ENCODE data around the gene RPL36. TPM values are rescaled to one million over a fixed set of nuclear protein-coding genes. Genes with fewer than 3 reads are reported as not detected.
A peak's percentile ranks its signal among the peaks of the same experiment; 100 is the strongest.
"Not testable (repeated sequence)": the region's sequence is repeated elsewhere in the genome, so short reads cannot be mapped to it uniquely, and the experiment has no call there.

The RPL36 gene
- total RNA-seq, 1 donor from 2014 or later = 262 TPM

DNA sequence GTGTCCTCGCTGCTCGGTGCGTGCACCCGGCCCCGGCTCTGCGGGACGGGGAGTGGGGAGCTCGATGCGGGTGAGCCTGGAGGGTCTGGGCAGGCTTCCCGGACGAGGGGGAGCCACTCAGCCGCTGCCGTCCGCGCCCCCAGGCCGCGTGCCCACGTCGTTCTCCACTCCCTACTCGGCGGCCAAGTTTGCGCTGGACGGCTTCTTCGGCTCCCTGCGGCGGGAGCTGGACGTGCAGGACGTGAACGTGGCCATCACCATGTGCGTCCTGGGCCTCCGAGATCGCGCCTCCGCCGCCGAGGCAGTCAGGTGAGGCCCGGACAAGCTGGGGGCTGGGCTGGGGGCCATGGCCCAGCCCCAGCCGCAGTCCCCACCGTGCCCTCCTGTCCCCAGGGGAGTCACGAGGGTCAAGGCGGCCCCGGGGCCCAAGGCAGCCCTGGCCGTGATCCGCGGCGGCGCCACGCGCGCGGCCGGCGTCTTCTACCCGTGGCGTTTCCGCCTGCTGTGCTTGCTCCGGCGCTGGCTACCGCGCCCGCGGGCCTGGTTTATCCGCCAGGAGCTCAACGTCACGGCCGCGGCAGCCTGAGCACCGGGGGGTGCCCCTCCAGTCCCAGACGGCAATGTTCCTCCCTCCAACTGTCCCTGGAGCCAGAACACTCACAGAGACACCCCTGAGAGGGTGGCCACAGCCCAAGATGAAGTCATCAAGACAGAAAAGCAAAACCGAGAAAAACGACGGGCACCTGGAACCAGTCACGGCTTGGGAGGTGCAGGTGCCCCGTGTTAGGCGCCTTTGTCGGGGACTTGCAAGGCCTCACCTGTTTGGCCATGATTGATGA, 2.5 kb upstream of the RPL36 start:
- DNase-seq (ENCODE audit: low spot score in 2 of 2) (no peak), FAIRE-seq (no peak)

DNA sequence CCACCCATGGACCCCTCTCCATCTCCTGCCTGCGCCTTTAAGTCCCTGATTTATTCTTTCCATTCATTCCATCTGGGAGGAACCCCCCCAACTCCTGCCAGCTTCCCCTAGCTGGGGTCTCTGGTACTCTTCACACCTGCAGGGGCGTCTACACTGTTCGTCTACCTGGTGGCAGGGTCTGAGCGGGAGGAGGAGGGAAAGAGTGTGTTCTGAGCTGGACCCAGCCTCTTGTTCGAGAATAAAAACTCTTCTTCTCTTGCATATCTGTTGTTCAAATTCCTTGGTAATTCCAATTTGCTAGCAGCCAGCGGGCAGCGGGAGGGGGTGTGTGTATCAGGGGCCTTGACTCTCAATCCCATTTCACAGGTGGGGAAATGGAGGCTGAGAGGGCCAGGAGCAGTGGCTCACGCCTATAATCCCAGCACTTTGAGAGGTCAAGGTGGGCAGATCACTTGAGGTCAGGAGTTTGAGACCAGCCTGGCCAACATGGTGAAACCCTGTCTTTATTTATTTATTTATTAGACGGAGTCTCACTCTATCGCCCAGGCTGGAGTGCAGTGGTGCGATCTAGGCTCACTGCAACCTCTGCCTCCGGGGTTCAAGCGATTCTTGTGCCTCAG, 1.7 kb upstream of the RPL36 start:
- FAIRE-seq; DNase-seq (ENCODE audit: low spot score in 2 of 2): not testable (repeated sequence)

DNA sequence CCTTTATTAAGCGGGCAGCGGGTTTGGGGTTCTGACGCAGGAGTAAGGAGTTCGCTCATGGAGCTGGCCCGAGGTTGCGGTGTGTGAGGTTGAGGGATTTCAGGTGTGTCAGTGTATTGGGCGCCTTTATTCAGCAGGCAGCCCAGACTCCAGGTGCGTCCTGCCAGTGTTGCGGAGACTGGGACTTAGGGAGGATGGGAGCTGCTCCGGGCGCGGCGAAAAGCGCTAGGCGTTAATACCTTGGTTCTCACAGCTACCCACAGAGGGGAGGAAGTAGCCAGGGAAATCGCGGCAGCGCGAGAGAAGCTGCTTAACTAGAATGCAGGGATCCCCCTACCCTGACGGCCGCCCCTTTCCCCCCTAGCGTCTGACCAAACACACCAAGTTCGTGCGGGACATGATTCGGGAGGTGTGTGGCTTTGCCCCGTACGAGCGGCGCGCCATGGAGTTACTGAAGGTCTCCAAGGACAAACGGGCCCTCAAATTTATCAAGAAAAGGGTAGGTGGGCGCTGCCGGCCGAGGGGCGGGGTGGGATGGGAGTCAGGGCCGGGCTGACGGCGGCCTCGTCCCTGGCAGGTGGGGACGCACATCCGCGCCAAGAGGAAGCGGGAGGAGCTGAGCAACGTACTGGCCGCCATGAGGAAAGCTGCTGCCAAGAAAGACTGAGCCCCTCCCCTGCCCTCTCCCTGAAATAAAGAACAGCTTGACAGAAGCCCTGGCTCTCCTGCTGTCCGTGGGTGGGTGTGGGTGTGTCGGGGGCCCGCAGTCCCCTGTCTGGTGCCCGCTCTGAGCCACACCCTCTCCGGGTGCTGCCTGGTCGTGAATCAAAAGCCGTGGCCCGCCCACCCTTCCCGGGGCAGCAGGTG, 1.1 kb downstream of the RPL36 start:
- no peak for FAIRE-seq
- DNase-seq (ENCODE audit: low spot score in 2 of 2) = peak in 1 of 2 donors; percentile 72

DNA sequence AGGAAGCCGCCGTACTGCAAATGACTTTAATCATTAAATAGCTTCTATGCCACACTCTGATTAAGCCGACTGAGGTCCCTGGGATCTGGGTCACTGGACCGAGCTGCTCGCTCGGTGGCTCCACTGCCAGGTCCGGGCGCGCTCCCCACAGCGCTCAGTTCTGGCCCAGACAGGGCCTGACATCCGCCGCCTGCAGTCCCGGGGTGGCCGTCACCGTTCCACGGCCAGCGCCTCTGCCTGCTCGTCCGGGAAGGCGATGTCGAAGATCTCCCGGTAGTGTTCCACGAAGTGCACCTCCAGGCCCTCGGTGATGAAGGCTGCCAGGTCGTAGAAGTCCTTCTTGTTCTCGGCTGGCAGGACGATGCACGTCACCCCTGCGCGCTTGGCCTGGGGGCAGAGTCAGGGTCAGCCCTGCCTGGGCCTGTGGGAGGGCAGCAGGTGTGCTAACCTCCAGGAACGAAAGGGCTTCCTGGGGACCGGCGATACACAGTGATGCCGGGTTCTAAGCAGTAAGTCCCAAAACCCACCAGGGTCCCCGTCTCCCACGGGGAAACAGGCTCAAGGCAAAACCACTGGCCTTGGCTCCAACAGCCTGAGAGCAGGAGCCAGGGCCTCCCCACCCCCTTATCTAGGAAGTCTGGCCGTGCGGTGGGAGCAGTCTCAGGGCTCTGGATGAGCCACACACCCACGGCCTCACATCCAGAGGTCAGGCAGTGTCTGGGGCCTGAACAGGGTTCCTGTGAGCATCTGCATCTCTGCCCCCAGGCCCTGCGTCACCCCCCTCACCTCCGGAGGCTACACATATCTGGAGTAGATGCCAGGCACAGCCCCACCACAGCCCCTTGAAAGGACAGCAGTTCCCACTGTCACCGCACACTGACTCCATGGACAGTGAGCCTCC, 2.0 kb downstream of the RPL36 start:
- no peak for DNase-seq (ENCODE audit: low spot score in 2 of 2)
- FAIRE-seq = no peak

DNA sequence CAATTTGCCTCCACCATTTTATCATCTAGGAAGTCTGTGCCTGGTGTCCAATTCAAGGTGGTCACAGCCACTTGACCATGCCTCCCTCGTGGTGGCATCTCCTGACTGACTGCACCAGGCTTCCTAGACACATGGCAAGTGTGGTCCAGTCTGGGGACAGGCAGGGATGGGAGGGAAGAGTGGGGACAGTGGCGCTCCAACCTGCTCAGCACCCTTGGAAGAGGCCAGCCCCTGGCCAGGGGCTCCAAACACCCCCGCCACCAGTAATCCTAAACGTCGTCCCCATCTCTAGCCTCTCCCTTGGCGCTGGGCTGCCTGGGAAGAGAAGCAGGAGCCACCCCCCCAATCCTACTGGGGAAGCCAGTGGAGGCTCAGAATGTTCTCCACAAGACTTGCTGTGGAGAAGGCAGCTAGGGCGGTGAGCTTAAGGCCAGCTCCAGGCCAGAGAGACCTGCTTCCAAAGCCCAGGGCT, 2.7 kb downstream of the RPL36 start:
- DNase-seq (ENCODE audit: low spot score in 2 of 2) = no peak
- FAIRE-seq = no peak

DNA sequence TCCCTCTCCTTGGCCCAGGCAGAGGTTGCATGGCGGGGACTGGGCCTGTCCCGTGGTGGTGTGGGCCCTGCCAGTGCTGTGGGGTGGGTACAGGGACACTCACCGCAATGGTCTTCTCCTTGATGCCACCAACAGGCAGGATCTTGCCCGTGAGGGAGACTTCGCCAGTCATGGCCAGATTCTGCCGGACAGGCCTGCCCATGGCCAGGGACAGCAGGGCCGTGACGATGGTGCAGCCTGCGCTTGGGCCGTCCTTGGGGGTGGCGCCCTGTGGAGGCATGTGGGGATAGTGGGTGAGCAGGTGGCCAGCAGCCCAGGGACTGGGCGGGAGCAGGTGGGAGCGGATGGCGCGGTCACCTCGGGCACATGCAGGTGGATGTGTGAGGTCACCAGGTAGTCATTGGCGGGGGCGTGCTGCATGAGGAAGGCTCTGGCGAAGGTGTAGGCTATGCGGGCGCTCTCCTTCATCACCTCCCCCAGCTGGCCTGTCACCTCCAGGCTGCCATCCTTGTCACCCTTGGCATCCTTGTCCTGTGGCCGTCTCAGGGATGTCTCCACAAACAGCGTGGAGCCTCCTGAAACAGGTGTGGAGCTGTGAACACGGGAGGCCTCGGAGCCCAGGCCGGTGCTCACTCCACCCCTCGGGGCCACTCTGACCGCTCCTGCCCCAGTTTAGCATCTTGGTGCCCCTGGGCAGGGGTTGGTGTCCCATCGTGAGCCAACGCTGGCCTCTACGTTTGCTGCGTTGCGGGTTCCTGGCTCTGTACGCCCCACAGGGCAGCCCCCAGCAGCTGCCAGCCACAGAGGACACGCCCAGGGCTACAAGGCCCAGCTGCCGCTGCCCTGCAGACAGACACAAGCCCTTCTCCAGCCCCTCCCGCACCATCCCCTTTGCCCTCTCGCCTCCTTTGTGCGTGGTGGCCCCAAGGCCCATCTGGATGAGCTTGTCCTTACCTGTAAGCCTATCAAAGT, 3.4 kb downstream of the RPL36 start:
- DNase-seq (ENCODE audit: low spot score in 2 of 2) = no peak
- no peak for FAIRE-seq

DNA sequence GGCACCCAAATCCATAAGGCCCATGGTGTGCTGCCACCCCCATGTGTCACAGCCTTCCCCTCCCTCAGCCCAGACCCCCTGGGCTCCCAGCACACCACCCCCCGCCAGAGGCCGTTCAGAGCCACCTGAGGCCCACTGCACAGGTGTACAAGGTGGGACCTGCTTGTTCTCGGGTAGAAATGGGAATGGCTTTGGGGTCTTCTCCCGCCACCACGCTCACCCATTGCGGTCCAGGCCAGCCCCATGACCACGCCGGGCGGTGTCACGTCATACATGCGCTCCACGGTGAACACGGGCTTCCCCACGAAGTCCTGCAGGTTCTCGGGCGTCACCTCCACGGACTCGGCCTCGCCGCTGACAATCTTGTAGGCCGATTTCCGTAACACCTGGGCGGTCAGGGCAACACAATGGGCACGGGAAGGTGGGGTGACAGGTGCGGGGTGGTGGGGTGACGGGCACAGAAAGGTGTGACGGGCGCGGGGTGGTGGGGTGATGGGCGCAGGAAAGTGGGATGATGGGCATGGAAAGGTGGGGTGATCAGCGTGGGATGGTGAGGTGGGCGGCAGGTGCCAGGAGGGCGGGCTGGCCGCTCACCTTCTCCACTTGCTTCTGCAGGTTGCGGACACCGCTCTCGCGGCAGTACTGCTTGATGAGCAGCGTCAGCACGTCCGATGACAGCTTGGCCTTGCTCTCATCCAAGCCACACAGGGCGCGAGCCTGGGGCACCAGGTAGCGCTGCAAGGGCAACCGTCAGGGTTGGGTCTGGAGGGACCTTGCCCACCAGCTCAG, 4.3 kb downstream of the RPL36 start:
- DNase-seq (ENCODE audit: low spot score in 2 of 2) (no peak), FAIRE-seq (no peak)

DNA sequence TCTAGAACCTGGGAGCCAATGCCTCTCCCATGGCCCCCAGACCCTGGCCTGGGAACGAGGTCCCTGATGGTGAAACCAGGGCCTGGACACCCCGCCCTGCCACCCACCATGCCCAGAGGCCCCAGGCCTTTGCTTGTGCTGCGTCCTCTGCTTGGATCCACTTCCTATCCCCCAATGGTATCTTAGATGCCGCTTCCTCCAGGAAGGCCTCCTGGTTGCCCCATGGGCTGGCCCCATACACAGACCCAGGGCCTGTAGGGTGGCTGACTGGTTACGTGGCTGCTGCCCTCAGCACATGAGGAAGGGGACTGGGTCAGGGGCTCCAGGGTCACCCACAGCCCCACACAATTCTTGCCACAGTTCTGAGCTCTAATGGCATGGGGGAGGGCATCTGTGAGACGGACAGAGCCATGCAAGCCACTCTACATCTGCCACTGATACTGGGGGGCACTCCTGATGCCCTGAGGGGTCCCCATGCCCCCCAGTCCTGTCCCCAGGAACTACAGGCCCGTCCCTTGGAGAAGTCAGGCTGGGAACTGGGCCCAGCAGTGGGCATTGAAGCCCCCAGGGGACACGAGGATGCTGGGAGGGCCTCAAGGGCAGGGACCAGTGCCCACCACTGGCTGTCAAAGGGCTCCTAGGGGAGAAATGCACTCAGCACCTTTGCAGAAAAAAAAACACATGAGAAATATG, 5.0 kb downstream of the RPL36 start:
- FAIRE-seq (no peak), DNase-seq (ENCODE audit: low spot score in 2 of 2) (no peak)

DNA sequence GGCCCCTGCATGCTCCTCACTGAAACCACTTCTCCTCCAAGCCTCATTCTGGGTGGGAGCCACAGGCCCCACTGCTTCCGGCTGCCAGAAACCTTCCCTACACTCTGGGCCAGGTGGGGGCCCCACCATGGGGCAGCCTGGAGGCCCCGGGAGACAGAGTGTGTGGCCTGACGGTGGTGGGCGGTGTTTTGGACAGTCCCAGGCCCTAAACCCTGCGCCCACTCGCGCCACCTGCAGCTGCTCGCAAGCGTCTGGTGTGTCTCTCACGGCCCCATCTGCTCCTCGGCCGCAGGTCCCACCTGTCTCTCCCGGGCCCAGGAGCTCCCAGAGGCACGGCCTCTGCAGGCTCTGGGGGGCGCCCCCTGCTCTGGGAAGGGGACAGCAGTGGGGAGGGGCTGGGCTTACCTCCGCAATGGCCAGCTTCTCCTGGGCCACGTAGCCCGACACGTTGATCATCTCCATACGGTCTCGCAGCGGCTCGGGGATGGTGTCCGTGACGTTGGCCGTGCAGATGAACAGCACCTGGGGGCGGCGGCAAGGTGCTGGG, 5.6 kb downstream of the RPL36 start:
- no peak for DNase-seq (ENCODE audit: low spot score in 2 of 2)
- FAIRE-seq = no peak

DNA sequence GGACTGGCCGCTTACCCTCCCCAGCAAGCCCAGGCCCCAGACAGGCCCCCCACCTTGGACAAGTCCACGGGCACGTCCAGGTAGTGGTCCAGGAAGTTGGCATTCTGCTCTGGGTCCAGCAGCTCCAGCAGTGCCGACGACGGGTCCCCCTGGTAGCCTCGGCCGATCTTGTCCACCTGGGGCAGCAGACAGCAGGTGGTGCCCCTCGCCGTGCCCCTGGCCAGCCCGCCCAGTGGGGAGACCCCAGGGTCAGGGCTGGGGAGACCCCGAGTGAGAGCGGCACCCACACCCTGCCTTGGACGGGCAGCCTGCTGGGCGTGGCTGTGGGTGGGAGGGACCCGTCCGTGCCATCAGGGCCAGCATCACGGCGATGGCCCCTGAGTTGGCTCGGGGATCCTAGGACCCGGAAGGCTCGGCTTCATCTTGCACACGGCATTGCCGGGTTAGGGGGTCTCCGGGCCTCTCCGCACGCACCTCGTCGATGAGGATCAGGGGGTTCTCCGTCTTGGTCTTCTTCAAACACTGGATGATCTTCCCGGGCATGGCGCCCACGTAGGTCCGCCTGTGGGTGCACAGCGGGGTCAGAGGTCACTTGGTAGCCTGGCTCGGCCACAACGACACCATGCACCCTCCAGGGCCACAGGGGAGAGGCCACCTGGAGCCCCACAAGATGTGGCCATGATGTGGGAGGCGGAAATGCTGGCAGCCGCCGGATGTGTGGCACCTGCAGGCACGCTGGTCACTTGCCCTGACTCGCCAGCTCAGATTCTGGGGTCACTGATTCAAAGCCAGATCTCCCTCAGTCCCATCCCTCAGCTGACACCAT, 6.3 kb downstream of the RPL36 start:
- no peak for FAIRE-seq
- no peak for DNase-seq (ENCODE audit: low spot score in 2 of 2)

DNA sequence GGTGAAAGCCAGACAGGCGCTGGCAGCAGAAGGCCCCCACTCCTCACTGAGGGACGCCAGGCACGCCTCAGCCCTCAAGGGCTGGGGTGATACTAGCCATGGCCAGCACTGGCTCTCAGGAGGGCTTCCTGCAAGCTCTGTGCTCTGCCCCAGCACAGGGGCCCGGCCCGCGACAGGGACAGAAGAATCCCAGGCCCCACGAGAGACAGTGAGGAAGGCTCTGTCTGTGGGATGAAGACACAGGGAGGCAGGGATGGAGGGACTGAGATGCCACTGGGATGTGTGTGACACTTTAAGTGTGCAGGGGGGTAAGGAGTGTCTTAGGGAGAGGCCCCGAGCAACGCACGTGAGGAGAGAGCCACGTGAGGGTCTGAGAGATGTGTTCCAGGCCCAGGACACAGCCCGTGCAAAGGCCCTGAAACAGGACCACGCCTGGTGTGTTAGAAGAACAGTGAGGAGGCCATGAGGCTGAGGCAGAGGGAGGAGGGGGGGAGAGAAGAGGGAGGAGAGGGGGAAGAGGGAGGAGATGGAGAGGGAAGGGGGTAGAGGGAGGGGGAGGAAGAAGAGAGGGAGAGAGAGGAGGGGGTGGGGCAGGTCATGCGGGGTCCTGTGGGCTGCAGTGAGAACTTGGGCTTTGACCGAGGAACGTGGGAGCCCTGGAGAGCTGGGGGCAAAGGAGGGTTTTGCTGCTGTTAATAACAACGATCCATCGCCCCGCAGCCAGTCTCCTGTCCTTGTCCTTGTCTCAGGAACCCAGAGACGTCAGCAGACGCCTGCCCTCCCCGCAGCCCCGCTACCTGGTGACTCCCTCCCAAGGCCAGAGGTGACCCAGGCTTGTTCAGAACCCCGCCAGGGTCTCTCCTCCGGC, 7.2 kb downstream of the RPL36 start:
- DNase-seq (ENCODE audit: low spot score in 2 of 2) = no peak
- no peak for FAIRE-seq

DNA sequence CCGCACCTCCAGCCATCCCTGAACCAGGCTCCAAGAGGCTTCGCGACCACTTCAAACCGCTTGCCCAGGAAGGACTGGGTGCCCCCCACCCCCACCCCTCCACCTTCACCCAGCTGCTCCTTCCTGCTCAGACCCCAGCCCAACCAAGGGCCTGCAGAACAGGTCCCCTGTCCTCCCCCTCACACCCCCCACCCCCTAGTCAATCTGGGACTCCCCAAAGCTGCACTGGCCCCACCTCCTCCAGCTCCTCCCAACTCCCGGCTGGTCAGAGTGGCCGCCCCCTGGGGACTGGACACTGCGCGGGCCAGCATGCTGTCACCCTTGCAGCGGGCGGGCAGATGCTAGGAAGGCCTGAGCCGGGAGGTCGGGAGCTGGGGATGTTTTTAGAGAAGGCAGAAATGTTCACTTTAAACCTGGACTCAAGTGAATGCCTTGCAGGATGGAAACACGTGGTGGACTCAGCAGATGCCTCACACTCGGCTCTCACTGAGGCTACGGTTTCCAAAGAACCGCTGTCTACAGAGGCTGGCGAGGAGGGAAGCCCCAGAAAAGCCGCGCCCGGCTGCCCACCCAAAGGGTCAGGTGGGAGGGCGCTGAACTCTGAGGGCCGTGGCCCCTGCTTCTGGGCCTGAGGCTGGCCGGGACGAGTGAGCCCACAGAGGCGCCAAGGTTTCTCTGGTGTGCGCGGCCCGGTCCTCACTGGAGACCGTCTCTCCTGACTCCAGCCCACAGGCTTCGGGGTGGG, 8.0 kb downstream of the RPL36 start:
- FAIRE-seq (no peak), DNase-seq (ENCODE audit: low spot score in 2 of 2) (no peak)

DNA sequence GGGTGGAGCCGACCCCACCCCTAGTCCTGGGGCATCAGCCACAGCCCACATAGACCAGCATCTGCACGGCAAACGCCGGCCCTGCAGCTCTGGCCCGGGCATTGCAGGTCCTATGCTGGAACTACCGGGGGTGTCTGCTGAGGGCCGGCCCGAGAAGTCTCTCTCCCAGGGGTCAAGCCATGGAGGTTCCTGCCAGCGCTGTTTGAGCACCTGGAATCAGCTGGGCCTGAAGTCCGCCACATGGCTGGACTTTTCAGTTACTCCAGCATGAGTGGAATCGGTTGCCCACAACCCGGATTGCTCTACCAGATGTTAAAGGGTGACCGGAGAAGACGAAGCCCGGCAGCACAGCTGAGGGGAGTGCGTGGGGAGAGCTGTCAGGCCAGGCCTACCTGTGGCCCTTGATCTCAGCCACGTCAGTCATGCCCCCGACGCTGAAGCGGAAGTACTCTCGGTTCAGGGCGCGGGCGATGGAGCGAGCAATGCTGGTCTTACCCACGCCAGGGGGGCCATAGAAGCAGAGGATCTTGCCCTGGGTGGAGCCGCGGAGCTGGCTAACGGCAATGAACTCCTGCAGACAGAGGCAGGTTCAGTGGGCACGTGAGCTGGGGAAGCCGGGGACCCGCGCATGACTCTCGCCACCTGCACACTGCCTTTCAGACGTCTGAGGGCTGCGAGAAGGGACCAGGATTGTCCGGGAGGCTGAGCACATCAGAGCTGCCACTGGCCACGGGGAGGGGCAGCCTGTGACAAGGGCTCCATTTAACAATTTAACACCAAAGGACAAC, 8.7 kb downstream of the RPL36 start:
- DNase-seq (ENCODE audit: low spot score in 2 of 2) = no peak

More for the DNA sequence above, 8.7 kb downstream of the RPL36 start:
- no peak for FAIRE-seq
